Stimulated activated CD4-positive, alpha-beta T cell treated with anti-CD3 and anti-CD28 coated beads, Interleukin-1b, Interleukin-23, amount 100 ng/mL, for 24 hours (primary cell): Measurements from ENCODE around the gene HASPIN.

Experiments used
- DNase-seq, 4 experiments: peaks; one replicate each; pipeline ENCODE4 v3.0.0-alpha.2; 2020; ENCODE audit warnings: low read depth in 4 of 4, low spot score in 1 of 4

Gene HASPIN

DNA sequence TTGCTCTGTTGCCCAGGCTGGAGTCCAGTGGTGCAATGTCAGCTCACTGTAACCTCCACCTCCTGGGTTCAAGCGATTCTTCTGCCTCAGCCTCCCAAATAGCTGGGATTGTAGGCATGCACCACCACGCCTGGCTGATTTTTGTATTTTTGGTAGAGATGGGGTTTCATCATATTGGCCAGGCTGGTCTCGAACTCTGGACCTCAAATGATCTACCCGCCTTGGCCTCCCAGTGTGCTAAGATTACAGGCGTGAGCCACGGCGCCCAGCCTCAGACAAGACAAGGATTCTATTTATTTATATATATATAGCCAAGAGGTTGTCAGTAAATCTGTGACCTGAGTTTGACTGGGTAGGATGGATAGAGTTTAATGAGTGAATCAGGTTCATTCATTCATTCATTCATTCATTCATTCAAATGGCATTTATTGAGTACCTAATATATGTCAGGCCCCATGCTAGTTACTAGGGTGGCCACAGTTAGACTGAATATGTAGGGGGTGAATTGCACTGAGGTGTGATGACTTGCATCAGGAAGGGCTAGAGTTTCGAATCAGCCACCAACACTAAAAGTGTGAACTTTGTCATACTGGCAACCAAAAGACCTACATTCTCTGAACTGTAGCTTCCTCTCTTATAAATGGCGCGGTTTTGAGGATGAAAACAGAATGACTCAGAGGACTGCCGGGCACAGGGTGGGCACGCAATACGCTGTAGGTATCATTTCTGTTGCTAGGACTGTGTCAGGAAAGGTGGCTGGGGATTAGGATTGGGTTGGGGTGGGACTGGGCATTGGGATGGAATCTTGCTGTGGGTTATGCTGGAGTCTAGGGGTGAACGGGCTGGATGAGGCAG lies 39.4 kb downstream of the HASPIN start:
- DNase-seq: no peak

DNA sequence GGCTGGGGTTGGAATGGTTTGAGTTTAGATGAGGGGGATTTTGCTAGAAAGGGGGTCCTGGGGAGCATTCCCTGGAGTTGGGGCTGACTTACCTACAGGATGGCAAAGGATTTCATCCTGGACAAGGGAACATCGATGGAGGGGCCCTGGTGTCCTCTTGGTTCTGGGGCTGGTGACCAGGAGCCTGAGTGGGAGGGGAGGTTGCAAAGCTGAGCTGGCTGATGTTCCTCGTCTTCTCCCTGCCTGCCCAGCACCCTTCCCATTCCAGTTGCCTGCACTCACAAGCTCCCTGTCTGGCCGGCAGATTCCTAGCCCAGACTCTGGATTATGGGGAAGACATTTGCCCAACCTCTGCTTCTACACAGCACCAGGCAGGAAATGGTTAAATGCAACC lies 40.1 kb downstream of the HASPIN start:
- no peak for DNase-seq

- DNase-seq: no peak
These were observed 42.3 kb downstream of the HASPIN start for GRCh38 chr17:3765981-3766380.

DNA sequence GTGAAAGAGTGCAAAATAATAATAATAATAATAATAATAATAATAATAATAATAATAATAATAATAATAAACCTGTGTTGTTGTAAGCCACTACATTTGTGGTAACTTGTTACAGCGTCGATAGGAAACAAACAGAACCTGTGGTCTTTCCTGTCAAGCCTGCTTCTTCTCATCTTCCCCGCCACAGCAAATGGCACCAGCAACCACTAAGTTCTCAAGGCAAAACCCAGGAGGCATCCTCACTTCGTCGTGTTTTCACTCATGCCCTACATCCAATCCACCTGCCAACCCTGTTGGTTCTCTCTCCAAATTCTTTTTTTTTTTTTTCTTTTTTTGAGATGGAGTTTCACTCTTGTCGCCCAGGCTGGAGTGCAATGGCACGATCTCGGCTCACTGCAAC lies 43.1 kb downstream of the HASPIN start:
- no peak for DNase-seq

DNA sequence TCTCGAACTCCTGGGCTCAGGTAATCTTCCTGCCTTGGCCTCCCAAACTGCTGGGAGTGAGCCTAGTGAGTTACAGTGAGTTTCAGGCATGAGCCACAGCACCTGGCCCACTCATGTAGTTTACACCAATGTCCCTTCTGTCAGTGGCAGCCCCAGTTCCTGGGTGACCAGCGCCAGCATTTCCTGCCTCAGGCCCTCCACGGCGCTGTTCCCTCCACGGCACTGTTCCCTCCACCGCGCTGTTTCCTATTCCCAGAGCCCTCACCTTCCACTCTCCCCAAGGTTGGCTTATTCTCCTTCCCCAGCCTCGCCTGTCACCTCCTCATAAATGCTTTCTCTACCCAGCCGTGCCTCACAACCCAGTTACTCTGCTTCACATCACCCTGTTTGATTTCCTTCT lies 44.6 kb downstream of the HASPIN start:
- DNase-seq: no peak

- DNase-seq: no peak
These were observed 45.1 kb downstream of the HASPIN start for GRCh38 chr17:3768769-3769168.

- DNase-seq: no peak
These were observed 46.8 kb downstream of the HASPIN start for GRCh38 chr17:3770466-3770865.

GRCh38 chr17:3771140-3771539 lies 47.4 kb downstream of the HASPIN start:
- no peak for DNase-seq

GRCh38 chr17:3772764-3773163 lies 49.1 kb downstream of the HASPIN start:
- DNase-seq: no peak

DNA sequence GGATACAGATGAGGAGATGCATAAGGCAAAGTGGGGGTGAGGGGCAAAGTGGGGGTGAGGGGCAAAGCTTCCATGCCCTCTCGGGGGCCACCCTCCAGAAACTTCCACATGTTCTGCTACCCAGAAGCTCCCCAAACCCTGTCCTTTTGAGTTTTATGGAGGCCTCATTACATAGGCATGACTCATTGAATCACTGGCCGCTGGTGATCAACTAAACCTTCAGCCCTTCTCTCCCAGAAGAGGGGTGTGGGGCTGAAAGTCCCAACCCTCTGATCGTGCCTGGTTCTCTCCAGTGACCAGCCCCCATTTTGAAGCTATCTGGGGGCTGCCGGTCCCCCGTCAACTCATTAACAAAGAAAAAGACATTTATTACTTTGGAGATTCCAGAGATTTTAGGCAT lies 49.8 kb downstream of the HASPIN start:
- no peak for DNase-seq

GRCh38 chr17:3773966-3774365 lies 50.3 kb downstream of the HASPIN start:
- no peak for DNase-seq
